ENCODE results near the gene SAC3D1.

SAC3D1 gene

DNA sequence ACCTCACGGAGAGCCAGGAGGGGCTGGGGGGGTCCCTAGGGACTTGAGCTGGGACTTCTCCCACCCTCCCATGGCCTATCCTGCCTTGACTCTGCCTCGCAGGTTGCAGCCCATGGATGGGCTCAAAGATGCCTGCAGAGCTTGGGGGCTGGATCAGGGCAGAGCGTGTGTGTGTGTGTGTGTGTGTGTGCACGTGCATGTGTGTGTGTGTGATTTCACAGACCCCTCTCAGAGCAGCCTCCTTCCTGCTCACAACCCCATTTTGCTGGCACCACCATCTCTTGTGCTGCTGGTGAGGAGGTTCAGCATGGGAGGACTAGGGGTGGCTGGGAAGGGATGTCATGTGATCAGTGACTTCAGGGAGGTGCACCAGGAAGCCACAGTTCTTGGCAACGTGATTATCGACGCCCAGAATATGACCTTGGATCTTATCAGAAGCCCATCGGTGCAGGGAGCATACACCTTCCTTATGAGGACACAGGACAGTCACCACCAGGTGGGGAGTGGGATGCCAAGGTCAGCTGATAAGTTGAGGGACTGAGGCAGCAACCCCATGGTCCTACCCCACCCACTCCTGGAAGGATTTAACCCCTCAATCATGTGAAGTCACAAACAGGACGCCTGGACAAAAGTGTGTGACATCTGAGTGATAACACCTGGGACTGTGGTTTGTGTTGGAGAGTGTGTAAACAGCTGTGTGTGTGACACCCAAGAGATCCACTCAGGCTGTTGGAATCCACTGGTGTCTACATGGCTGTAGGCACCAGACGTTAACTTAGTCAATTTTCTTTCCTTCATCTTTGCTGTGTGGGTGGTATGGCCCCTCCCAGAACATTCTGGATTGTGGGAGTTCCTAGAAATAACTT is 19.2 kb downstream of the SAC3D1 start:
- no peaks in the 10 kb centered on the region for H3K36me3 ChIP-seq (ENCODE audit: low read length)
- no peak overlapping the region for H3K4me3 ChIP-seq (ENCODE audit: insufficient read depth, low read length, poor library complexity, severe bottlenecking)
- no peak overlapping the region for H3K9ac ChIP-seq (ENCODE audit: low read length)
- no peak overlapping the region for H3K4me2 ChIP-seq (ENCODE audit: low read depth, low read length, poor library complexity, severe bottlenecking)
- no peaks in the 10 kb centered on the region for H3K9me2 ChIP-seq (replicated peaks; ENCODE audit: insufficient read depth, low read length)
- no peaks in the 10 kb centered on the region for H3K9me3 ChIP-seq (ENCODE audit: insufficient read depth, low read length)
- H4K20me1 ChIP-seq (ENCODE audit: low read depth, low read length), result no peaks in the 10 kb centered on the region
- H2AFZ ChIP-seq (ENCODE audit: low read depth, low read length, severe bottlenecking), result no peak overlapping the region
- H3K27me3 ChIP-seq (ENCODE audit: low read length), result no peaks in the 10 kb centered on the region
- H3K79me2 ChIP-seq (ENCODE audit: insufficient read depth, low read length), result no peaks in the 10 kb centered on the region
- no peaks in the 10 kb centered on the region for H3F3A ChIP-seq (ENCODE audit: insufficient read depth)
- no peak for TF ChIP-seq EZH2phosphoT487 (conservative IDR thresholded peaks at IDR 0.05; ENCODE audit: low read length)
- TF ChIP-seq, protein P1, sequence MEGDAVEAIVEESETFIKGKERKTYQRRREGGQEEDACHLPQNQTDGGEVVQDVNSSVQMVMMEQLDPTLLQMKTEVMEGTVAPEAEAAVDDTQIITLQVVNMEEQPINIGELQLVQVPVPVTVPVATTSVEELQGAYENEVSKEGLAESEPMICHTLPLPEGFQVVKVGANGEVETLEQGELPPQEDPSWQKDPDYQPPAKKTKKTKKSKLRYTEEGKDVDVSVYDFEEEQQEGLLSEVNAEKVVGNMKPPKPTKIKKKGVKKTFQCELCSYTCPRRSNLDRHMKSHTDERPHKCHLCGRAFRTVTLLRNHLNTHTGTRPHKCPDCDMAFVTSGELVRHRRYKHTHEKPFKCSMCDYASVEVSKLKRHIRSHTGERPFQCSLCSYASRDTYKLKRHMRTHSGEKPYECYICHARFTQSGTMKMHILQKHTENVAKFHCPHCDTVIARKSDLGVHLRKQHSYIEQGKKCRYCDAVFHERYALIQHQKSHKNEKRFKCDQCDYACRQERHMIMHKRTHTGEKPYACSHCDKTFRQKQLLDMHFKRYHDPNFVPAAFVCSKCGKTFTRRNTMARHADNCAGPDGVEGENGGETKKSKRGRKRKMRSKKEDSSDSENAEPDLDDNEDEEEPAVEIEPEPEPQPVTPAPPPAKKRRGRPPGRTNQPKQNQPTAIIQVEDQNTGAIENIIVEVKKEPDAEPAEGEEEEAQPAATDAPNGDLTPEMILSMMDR (IDR thresholded peaks at IDR 0.05; ENCODE audit: insufficient read depth, low read length, poor library complexity, severe bottlenecking), result no peak
- H3K27ac ChIP-seq (ENCODE audit: low read depth, low read length), result no peak overlapping the region

DNA sequence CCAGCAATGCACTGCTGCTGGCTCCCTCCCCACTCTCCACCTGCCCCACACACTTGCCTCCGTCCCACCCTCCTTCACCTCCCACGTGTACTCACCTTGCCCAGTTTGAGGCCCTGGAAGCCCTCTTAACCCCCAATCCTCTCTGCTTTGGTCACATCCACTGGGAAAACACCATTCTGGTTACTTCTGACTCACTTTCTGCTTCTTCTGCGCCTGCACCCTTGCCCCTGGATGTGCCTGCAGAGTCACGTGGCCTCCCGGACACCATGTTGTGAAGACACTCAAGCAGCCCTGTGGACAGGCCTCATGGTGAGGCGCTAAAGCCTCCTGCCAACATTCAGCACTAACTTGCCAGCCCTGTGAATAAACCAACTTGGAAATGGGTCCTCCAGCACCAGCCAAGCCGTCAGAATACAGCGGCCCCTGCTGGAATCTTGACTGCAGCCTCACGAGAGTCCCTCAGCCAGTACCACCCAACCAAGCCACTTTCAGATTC is 20.0 kb downstream of the SAC3D1 start:
- Histone ChIP-seq H3F3A (ENCODE audit: insufficient read depth) (no peaks in the 10 kb centered on the region), H3K36me3 (ENCODE audit: low read length) (no peaks in the 10 kb centered on the region), H3K9me3 (ENCODE audit: insufficient read depth, low read length) (no peaks in the 10 kb centered on the region), H4K20me1 (ENCODE audit: low read depth, low read length) (no peaks in the 10 kb centered on the region), H3K27ac (ENCODE audit: low read depth, low read length) (no peak overlapping the region), H3K27me3 (ENCODE audit: low read length) (no peaks in the 10 kb centered on the region), H3K9me2 (replicated peaks; ENCODE audit: insufficient read depth, low read length) (no peaks in the 10 kb centered on the region), H3K9ac (ENCODE audit: low read length) (no peak overlapping the region), H2AFZ (ENCODE audit: low read depth, low read length, severe bottlenecking) (no peak overlapping the region), H3K4me2 (ENCODE audit: low read depth, low read length, poor library complexity, severe bottlenecking) (no peak overlapping the region), H3K4me3 (ENCODE audit: insufficient read depth, low read length, poor library complexity, severe bottlenecking) (no peak overlapping the region), H3K79me2 (ENCODE audit: insufficient read depth, low read length) (no peaks in the 10 kb centered on the region)
- no peak for TF ChIP-seq EZH2phosphoT487 (conservative IDR thresholded peaks at IDR 0.05; ENCODE audit: low read length)
- TF ChIP-seq, protein P1 (IDR thresholded peaks at IDR 0.05; ENCODE audit: insufficient read depth, low read length, poor library complexity, severe bottlenecking), result no peak

DNA sequence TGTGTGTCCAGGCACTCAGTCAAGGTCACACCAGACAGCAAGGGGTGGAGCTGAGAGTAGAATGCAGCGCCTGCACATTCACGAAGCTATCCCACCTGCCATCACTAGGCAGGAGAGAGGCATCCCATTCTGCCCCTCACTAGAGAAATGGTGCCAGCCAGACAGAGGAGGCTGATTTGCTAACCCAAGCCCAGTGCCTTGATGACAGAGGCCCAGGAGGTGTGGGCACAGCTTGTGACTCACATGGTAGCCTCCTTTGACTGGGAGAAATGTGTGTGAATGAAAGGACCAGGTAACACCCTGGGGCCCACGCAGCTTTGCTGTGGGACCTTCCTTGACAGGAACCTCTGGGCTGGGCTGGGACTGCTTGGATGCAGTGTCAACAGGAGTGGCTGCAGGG is 22.5 kb downstream of the SAC3D1 start:
- H3K4me2 ChIP-seq (ENCODE audit: low read depth, low read length, poor library complexity, severe bottlenecking), result no peak overlapping the region
- no peak overlapping the region for H3K9ac ChIP-seq (ENCODE audit: low read length)
- H3K27ac ChIP-seq (ENCODE audit: low read depth, low read length), result no peak overlapping the region
- no peak overlapping the region for H3K4me3 ChIP-seq (ENCODE audit: insufficient read depth, low read length, poor library complexity, severe bottlenecking)
- H3K27me3 ChIP-seq (ENCODE audit: low read length), result no peaks in the 10 kb centered on the region
- no peaks in the 10 kb centered on the region for H3K79me2 ChIP-seq (ENCODE audit: insufficient read depth, low read length)
- TF ChIP-seq, protein P1 (IDR thresholded peaks at IDR 0.05; ENCODE audit: insufficient read depth, low read length, poor library complexity, severe bottlenecking), result no peak
- TF ChIP-seq EZH2phosphoT487 (conservative IDR thresholded peaks at IDR 0.05; ENCODE audit: low read length), result no peak
- H2AFZ ChIP-seq (ENCODE audit: low read depth, low read length, severe bottlenecking), result no peak overlapping the region
- no peaks in the 10 kb centered on the region for H3F3A ChIP-seq (ENCODE audit: insufficient read depth)
- no peaks in the 10 kb centered on the region for H3K9me2 ChIP-seq (replicated peaks; ENCODE audit: insufficient read depth, low read length)
- H3K36me3 ChIP-seq (ENCODE audit: low read length), result no peaks in the 10 kb centered on the region
- H3K9me3 ChIP-seq (ENCODE audit: insufficient read depth, low read length), result no peaks in the 10 kb centered on the region
- H4K20me1 ChIP-seq (ENCODE audit: low read depth, low read length), result no peaks in the 10 kb centered on the region
